HG03558 (cell line): ENCODE data around the gene HOOK1.
"Not testable (repeated sequence)": the region's sequence is repeated elsewhere in the genome, so short reads cannot be mapped to it uniquely, and the experiment has no call there.

Experiments
- ATAC-seq: cut with Tn5 transposase; IDR thresholded peaks from one replicate; pipeline ENCODE4 v1.9.1; 2021; ENCODE audit warnings: moderate number of reproducible peaks; ENCODE audit not compliant: unreplicated experiment; ENCODE audit errors: extremely low read depth

HOOK1 gene

GRCh38 chr1:59880735-59881134 lies 66.0 kb downstream of the HOOK1 start:
- ATAC-seq: no peak

DNA sequence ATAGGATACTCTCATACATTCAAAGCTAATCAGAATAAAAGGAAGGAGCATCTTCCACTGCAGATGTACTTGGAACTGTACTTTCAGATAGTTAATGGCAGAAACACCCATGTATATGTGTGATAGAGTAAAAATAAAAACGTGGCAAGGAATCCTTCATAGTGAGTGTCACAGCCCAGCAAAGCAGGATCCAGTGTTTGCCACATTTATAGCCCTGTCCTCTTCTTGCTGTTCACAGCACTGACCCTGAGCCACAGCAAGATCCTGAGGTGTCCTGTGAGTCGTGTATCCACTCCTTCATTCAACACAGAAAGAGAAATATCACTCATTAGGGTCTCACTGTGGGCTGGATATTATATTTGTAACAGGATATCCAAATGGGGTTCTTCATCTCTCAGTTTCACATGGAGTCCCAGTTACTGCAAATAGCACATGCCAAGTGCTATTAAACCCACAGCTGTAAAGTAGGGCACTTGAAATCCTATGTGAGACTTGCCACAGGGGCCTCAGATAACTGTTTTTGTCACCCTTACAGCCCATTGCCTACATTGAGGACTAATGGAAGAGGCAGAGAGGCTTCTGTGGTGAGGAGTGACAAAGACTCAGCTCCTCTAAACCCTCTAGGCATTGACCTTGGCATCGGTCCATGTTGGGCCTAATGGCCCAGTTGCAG lies 70.5 kb downstream of the HOOK1 start:
- ATAC-seq: no peak

DNA sequence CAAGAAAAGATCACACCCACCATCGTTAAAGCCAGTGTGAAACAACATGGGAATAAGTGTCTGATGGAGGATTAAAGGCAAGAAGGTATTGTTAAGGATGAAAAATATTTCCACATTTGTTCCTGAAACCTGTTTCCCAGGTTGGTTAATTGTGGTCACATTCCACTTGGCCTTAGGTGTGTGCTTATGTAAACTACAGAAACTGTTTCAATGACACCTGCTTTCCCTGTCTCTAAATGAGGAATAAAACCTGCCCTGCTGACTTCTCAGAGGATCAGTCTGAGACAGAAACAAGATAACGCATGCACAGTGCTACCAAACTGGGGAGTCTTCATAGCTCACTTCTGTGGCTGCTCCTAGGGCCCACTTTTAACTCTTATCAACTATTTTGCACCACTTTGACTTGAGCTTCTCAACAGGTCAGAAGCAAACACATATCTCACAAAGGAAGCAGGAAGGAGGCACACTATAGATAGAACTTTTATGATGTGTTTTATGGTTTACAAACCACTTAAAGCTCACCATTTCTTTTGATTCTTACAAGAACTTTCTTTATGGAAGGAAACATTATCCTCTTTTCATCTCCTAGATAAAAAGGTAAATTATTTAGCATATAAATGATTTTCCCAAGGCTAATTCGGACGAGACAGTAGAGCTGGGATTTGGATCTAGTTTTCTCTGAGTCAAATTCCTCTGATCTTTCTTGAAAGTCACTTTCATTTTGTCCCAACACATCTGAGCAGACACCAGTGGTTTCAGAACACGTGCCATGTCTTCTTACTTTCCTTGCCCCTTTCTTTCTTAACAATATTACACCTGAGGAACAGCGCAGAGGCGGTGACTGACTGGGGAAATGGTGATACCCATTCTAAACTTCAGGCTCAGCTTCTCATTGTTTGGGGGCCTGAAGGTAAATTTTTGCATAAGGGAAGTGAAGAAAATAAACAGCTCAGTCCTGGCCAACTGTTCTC lies 78.4 kb downstream of the HOOK1 start:
- ATAC-seq: no peak

GRCh38 chr1:59897165-59897564 lies 82.4 kb downstream of the HOOK1 start:
- ATAC-seq: no peak

DNA sequence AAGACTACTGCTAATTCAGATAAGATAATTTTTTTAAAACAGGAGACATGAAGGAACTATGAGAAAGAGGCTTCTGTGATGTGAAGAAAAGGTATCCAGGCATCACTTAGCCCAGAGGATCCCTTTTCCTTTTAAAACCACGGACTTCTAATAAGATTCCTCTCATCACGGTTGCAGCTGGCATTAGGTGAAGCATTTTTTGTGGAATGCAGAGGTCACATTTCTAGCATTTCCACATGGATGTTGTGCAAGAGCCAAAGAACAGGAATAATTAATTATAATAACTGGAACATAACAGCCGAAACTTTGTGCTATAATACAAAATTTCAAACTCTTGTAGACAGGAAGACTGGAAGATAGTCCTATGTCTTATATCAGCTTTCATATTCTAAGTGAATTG lies 84.2 kb downstream of the HOOK1 start:
- no peak for ATAC-seq

DNA sequence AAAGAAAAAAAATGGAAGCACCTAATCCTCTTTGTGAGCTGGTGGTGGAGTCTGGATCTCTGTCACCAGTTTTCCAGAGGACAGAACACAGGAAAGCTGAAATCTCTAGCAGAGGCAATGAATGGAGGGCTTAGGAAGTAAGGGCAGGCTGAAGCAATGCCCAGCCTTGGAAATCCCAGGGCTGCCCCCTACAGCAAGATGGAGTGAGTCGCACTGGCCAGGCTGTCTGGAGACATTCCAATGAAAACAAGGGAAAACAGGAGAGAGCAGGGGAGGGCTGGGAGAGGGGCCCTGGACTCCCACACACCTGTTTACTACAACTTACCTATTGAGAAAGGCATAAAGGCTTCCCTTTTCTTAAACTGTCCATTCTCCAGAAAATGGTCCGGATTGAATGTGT lies 85.9 kb downstream of the HOOK1 start:
- ATAC-seq: no peak

GRCh38 chr1:59901770-59902388 lies 87.1 kb downstream of the HOOK1 start:
- ATAC-seq: no peak

- peak; percentile 56 for ATAC-seq
Observed at GRCh38 chr1:59903141-59903754, 88.5 kb downstream of the HOOK1 start.

- ATAC-seq: no peak
Observed at GRCh38 chr1:59906931-59907330, 92.2 kb downstream of the HOOK1 start.

DNA sequence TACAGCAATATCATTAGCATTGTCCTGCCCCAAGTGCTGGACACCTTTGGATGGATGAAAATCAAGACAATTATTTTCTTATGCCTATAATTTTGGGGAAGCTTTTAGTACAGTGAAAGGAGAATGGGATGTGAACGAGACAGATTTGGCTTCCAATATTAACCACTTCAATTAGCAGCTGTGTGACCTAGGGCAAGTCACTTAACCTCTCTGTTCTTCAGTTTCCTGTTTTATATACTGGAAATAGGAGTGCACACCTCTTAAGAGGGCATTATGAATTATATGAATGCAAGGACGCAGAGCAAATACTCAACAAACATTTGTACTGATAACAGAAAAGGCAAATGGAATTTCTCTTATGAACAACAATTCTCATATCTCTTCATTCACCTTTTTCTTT lies 93.3 kb downstream of the HOOK1 start:
- ATAC-seq: no peak

GRCh38 chr1:59908682-59909081 lies 93.9 kb downstream of the HOOK1 start:
- ATAC-seq: no peak

GRCh38 chr1:59914791-59915286 lies 100.1 kb downstream of the HOOK1 start:
- ATAC-seq: not testable (repeated sequence)

DNA sequence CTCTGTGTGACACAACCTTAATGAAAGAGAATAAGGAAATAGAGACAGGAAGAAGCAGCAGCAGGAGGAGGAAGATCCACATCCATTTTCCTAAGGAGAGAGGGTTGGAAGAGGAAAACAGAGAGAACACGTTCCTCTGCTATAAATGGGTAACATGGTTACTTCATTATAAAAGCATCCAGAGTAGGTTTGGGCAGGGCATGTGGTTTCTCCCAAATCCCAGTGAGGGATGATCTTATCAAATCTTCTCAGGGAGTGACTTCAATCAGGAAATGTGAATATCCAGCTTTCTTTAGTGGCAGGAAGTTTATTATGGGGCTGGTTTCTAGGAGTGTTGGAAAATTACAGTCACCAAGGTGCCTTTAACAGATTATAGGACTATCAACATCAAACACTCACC lies 100.8 kb downstream of the HOOK1 start:
- ATAC-seq: no peak

- ATAC-seq: no peak
Observed at GRCh38 chr1:59917026-59917784, 102.5 kb downstream of the HOOK1 start.

GRCh38 chr1:59917785-59918180 lies 103.0 kb downstream of the HOOK1 start:
- no peak for ATAC-seq

DNA sequence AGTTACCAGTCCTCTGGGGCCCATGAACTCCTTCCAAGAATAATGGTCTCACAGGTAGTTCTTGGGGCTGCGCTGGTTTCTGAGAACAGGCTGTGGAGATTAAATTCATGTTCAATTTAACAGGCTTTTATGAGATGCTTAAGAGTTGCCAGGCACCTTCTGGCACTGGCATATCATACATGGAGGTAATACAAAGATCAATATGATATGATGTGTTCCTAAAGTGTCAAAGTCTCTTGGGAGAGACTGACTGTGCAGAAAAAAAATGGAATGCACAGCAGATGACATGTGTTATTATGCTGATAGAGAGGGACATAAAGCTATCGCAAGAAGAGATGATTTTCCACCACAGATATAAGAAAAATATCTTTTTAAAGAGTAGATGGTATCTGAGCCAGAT lies 105.0 kb downstream of the HOOK1 start:
- no peak for ATAC-seq

GRCh38 chr1:59921258-59921899 lies 106.6 kb downstream of the HOOK1 start:
- not testable (repeated sequence) for ATAC-seq

- ATAC-seq: no peak
Observed at GRCh38 chr1:59924653-59925052, 109.9 kb downstream of the HOOK1 start.
